ENCODE measurements around the gene ARHGAP44. TPM values are rescaled to one million over a fixed set of nuclear protein-coding genes. Genes with fewer than 3 reads are reported as not detected.

ARHGAP44 gene
- total and polyA plus RNA-seq, 2 of the 8 experiments (the other 6 are each of a cell fraction or from before 2014, with no cell fraction given), result 6.2 to 22.2 TPM

GRCh38 chr17:13000561-13000960, 211.3 kb downstream of the ARHGAP44 start:
- Histone ChIP-seq H2BK120ac (replicated peaks; ENCODE audit: low read depth, low read length) (no peak overlapping the region), H3K36me3 (ENCODE audit: control insufficient read depth in 2 of 4, insufficient read depth in 4 of 4, low read length in 3 of 4) (peaks cover 60 to 85% (median 80%) of the 10 kb centered on the region in 4 experiments), H3K4ac (replicated peaks; ENCODE audit: insufficient read length, low read depth, low read length) (no peak overlapping the region), H3K18ac (ENCODE audit: extremely low read depth, low read length) (no peak overlapping the region), H3K23me2 (ENCODE audit: low read depth, low read length) (no peaks in the 10 kb centered on the region), H3K79me2 (ENCODE audit: control insufficient read depth in 1 of 2, insufficient read depth in 2 of 2, low read length in 2 of 2) (no peaks in the 10 kb centered on the region), H3K14ac (ENCODE audit: insufficient read length) (no peak overlapping the region), H3K4me1 (replicated peaks in 1 of 4; ENCODE audit: control insufficient read depth in 3 of 4, insufficient read depth in 4 of 4, low read length in 3 of 4) (no peaks in the 10 kb centered on the region), H2BK12ac (ENCODE audit: low read depth, low read length) (no peak overlapping the region), H3K9me3 (ENCODE audit: insufficient read depth in 2 of 2, low read depth in 1 of 2, low read length in 1 of 2) (no peaks in the 10 kb centered on the region), H2AK5ac (ENCODE audit: low read depth, low read length) (no peak overlapping the region), H3K27me3 (replicated peaks in 1 of 4; ENCODE audit: control insufficient read depth in 3 of 4, extremely low read depth in 1 of 4, insufficient read depth in 3 of 4, low read length in 3 of 4) (no peaks in the 10 kb centered on the region), H3K4me2 (ENCODE audit: insufficient read depth in 1 of 2, low read depth in 2 of 2, low read length in 2 of 2) (no peak overlapping the region), H4K5ac (ENCODE audit: insufficient read length, low read depth, low read length) (no peak overlapping the region), H2BK15ac (ENCODE audit: low read length) (no peak overlapping the region), H3K23ac (ENCODE audit: insufficient read length) (no peak overlapping the region), H3K4me3 (ENCODE audit: extremely low read depth in 1 of 4, insufficient read depth in 2 of 4, low read depth in 3 of 4, low read length in 4 of 4) (no peak overlapping the region), H2AFZ (ENCODE audit: low read length) (no peak overlapping the region), H4K20me1 (replicated peaks in 1 of 2; ENCODE audit: control insufficient read depth in 1 of 2, insufficient read depth in 2 of 2, low read length in 2 of 2) (peaks cover 1 to 11% of the 10 kb centered on the region in 2 experiments), H3K9ac (replicated peaks in 1 of 4; ENCODE audit: extremely low read depth in 1 of 4, low read depth in 3 of 4, low read length in 3 of 4) (no peak overlapping the region), H3K56ac (replicated peaks; ENCODE audit: insufficient read length, low read depth, low read length) (no peak overlapping the region), H2BK5ac (ENCODE audit: low read depth, low read length) (no peak overlapping the region), H2BK20ac (ENCODE audit: low read length) (no peak overlapping the region), H3K79me1 (ENCODE audit: low read depth, low read length) (no peaks in the 10 kb centered on the region), H4K8ac (ENCODE audit: extremely low read depth, insufficient read depth, low read length) (0 out of 2 replicates have a peak overlapping the region, but pooled peaks have one; percentile 71), H4K91ac (replicated peaks; ENCODE audit: insufficient read length, low read length) (no peak overlapping the region), H3K27ac (ENCODE audit: low read depth, low read length) (no peak overlapping the region)
- no peak for TF ChIP-seq MAX (IDR thresholded peaks at IDR 0.05)
- FAIRE-seq (no peak), DNase-seq (ENCODE audit: low read depth in 1 of 2, low spot score in 2 of 2) (no peak)
- ChIA-PET POLR2A (ENCODE audit: partially characterized antibody) (interaction anchor here (1.0 to 2.4 kb wide), 3 partner anchors 9 to 36 kb away, joined by 3 to 7 read pairs (median 3); no protein-coding TSS in a partner anchor), CTCF (ENCODE audit: partially characterized antibody) (no interaction called here)
- 81% methylated on average over 8 of the region's 8 CpGs; no CpG with 5 or more reads in 1 of the 2 experiments for WGBS, 2 experiments (ENCODE audit: extremely low coverage in 1 of 2, insufficient coverage in 1 of 2, insufficient read length in 1 of 2, insufficient replicate concordance in 2 of 2, low coverage in 1 of 2, low lambda C conversion rate in 2 of 2, missing lambda C conversion rate in 1 of 2)

Data from H1 (cell line).